ENCODE measurements around the gene COL4A6. TPM values are rescaled to one million over a fixed set of nuclear protein-coding genes. Genes with fewer than 3 reads are reported as not detected.

The COL4A6 gene
- total and polyA plus RNA-seq, 8 donors: 0.58 to 30.8 (median 9.0) TPM

DNA sequence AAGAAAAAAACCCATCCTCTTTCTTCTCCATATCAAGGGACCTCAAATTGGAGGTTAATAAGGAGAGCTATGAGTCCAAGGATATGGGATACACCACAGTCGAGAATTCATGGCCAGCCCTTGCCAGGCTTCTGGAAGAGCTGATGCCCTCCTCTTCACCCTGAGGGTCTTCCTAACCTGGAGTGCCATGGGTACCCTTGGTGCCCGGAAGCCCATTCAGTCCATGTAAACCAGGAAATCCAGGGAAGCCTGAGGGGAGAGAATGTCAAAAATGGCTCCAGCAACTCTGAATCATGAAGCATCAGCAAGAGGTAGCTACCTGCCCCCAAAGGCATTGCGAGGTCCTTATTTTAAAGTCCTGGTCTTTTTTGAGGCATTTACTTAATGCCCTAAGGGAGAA lies 268.5 kb downstream of the COL4A6 start:
- WGBS, 5 donors: 87 to 100% (median 97%) methylated on average over 3 of the region's 3 CpGs
- intact Hi-C loops (cut with DNase I; ENCODE audit: low total_unique reads): no loop called here

DNA sequence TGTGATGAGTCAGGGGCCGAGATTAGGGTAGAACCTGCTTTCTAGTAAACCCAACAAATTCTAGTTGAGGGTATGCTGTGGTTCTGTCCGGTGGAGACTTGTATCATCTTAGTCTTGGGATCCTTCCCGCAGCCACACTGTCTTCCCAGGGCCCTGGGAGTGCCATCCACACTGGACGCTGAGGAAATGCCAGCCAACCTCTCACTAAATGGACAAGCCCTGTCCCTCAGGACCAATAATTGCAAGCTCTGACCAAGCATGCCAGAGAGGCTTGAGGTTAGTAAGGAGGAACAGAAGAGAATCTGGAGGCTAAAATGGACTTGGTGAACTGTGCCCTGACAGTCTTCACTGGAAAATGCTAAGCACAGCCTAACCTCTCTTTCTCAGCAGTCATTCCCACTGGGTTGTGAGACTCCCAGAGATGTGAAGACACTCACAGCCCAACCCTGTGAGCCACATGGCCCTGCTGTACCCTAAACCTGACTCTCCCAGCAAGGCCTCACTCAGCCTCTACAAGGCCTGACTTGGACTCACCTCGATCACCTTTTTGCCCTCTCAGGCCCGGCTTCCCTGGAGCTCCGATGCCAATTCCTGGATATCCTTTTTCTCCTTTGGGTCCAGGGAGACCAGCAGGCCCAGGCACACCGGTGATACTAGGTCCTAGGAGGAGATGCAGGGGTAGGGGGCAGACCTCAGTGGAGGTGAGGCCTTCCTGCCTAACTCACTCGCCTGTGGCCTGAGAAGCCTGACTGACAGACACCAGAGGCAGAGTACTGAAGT lies 269.1 kb downstream of the COL4A6 start:
- WGBS, 5 donors: 79 to 98% (median 94%) methylated on average over 7 to 9 of the region's 9 CpGs
- intact Hi-C loops (cut with DNase I; ENCODE audit: low total_unique reads): no loop called here

More for the DNA sequence above, 268.5 kb downstream of the COL4A6 start:
- no peak overlapping the region for H3K4me3 ChIP-seq
- no peak overlapping the region for H3K27ac ChIP-seq
- peaks cover 0 to 10% (median 0%) of the 10 kb centered on the region in 3 donors for H3K27me3 ChIP-seq
- DNase-seq: no peak
- TF ChIP-seq, protein P1, sequence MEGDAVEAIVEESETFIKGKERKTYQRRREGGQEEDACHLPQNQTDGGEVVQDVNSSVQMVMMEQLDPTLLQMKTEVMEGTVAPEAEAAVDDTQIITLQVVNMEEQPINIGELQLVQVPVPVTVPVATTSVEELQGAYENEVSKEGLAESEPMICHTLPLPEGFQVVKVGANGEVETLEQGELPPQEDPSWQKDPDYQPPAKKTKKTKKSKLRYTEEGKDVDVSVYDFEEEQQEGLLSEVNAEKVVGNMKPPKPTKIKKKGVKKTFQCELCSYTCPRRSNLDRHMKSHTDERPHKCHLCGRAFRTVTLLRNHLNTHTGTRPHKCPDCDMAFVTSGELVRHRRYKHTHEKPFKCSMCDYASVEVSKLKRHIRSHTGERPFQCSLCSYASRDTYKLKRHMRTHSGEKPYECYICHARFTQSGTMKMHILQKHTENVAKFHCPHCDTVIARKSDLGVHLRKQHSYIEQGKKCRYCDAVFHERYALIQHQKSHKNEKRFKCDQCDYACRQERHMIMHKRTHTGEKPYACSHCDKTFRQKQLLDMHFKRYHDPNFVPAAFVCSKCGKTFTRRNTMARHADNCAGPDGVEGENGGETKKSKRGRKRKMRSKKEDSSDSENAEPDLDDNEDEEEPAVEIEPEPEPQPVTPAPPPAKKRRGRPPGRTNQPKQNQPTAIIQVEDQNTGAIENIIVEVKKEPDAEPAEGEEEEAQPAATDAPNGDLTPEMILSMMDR (IDR thresholded peaks at IDR 0.05): no peak
- TF ChIP-seq POLR2A (IDR thresholded peaks at IDR 0.05): no peak
- TF ChIP-seq EP300 (IDR thresholded peaks at IDR 0.05): no peak
- no peaks in the 10 kb centered on the region for H3K9me3 ChIP-seq
- peaks cover 0 to 15% (median 0%) of the 10 kb centered on the region in 4 donors for H3K36me3 ChIP-seq
- H3K4me1 ChIP-seq: no peaks in the 10 kb centered on the region

DNA sequence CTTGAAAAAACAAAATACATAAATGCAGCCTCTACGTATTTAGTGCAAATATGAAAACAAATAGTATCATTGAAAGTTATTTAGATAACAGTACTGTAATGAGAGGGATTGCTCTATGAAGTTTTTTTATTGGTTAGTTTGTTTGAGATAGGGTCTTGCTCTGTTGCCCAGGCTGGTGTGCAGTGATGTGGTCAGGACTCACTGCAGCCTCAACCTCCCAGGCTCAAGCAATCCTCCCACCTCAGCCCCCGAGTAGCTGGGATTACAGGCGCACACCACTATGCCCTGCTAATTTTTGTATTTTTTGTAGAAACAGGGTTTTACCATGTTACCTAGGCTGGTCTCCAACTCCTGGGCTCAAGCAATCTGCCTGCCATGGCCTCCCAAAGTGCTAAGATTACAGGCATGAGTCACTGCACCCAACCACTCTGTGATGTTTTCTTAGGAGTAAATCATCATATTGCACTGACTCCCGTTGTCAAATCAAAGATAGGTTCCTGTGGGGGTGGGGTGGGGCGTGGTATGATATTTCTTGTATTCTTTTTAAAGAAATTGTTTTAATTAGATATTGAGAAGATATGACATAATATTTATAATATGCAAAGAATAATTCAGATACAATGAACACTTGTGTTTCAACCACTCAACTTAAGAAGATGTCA lies 270.9 kb downstream of the COL4A6 start:
- no peak overlapping the region for H3K27ac ChIP-seq

More for the DNA sequence above, 269.1 kb downstream of the COL4A6 start:
- no peak for TF ChIP-seq POLR2A (IDR thresholded peaks at IDR 0.05)
- no peak for TF ChIP-seq EP300 (IDR thresholded peaks at IDR 0.05)
- no peak for TF ChIP-seq POLR2AphosphoS5 (IDR thresholded peaks at IDR 0.05)
- TF ChIP-seq, protein P1 (IDR thresholded peaks at IDR 0.05): no peak
- Histone ChIP-seq H3K36me3 (peaks cover 0 to 11% (median 0%) of the 10 kb centered on the region in 4 donors), H3K9me3 (no peaks in the 10 kb centered on the region), H3K4me1 (no peaks in the 10 kb centered on the region), H3K4me3 (no peak overlapping the region), H3K27ac (no peak overlapping the region), H3K27me3 (peaks cover 0 to 10% (median 0%) of the 10 kb centered on the region in 3 donors)
- no peak for DNase-seq

More for the DNA sequence above, 270.9 kb downstream of the COL4A6 start:
- Histone ChIP-seq H3K9me3 (no peaks in the 10 kb centered on the region), H3K4me3 (no peak overlapping the region), H3K27me3 (peaks cover 0 to 6% (median 0%) of the 10 kb centered on the region in 3 donors), H3K4me1 (no peaks in the 10 kb centered on the region), H3K36me3 (peaks cover 0 to 8% (median 0%) of the 10 kb centered on the region in 4 donors)
- intact Hi-C loops (cut with DNase I; ENCODE audit: low total_unique reads): no loop called here
- no peak for TF ChIP-seq POLR2AphosphoS5 (IDR thresholded peaks at IDR 0.05)
- TF ChIP-seq, protein P1 (IDR thresholded peaks at IDR 0.05): no peak
- TF ChIP-seq POLR2A (IDR thresholded peaks at IDR 0.05): no peak
- no peak for TF ChIP-seq EP300 (IDR thresholded peaks at IDR 0.05)
- peak in 1 of 2 donors; percentile 10 for DNase-seq
- WGBS, 5 donors: 63 to 72% (median 68%) methylated on average over 5 of the region's 5 CpGs
